ENCODE results near the gene GOLGA8H. TPM values are rescaled to one million over a fixed set of nuclear protein-coding genes. Genes with fewer than 3 reads are reported as not detected.
"Not testable (repeated sequence)": the region's sequence is repeated elsewhere in the genome, so short reads cannot be mapped to it uniquely, and the experiment has no call there.

GOLGA8H gene
- total and polyA plus RNA-seq, 4 donors, result 0.06 to 0.17 TPM; not detected in 2

- H3K9ac ChIP-seq (ENCODE audit: low read depth in 1 of 2, low read length in 2 of 2); H3K9me3 ChIP-seq (ENCODE audit: control insufficient read depth in 4 of 4, low read length in 3 of 4); DNase-seq (ENCODE audit: low spot score); H3K4me1 ChIP-seq (ENCODE audit: control insufficient read depth in 4 of 4, insufficient read depth in 4 of 4, low read length in 3 of 4); H3K27me3 ChIP-seq (ENCODE audit: control insufficient read depth in 4 of 4, insufficient read depth in 4 of 4, low read length in 3 of 4); H3K4me3 ChIP-seq (ENCODE audit: low read depth in 1 of 3, low read length in 3 of 3); H3K36me3 ChIP-seq (ENCODE audit: control insufficient read depth in 4 of 4, insufficient read depth in 3 of 4, low read depth in 1 of 4, low read length in 3 of 4); H3K27ac ChIP-seq (ENCODE audit: low read depth in 1 of 2, low read length in 2 of 2): not testable (repeated sequence)
- TF ChIP-seq RAD21 (IDR thresholded peaks at IDR 0.05), result peak in 1 of 2 donors; percentile 26
- WGBS, result 13% methylated on average over 2 of the region's 2 CpGs
Measured at GRCh38 chr15:30598953-30599352, 4.9 kb upstream of the GOLGA8H start.

DNA sequence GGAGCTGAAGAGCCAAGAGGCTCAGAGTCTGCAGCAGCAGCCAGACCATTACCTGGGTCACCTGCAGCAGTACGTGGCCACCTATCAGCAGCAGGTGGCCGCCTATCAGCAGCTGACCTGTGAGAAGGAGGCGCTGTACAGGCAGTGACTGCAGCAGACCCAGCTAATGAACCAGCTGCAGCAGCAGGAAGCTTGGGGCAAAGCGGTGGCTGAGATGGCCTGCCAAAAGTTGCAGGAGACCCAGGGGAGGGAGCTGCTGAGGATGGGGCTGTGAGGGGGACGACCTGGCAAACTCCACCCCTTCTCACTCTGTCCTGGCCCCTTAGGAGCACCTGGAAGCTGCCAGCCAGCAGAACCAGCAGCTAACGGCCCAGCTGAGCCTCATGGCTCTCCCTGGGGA lies 8.4 kb downstream of the GOLGA8H start:
- H3K9ac ChIP-seq (ENCODE audit: low read depth in 1 of 2, low read length in 2 of 2); DNase-seq (ENCODE audit: low spot score); H3K27ac ChIP-seq (ENCODE audit: low read depth in 1 of 2, low read length in 2 of 2); H3K4me3 ChIP-seq (ENCODE audit: low read depth in 1 of 3, low read length in 3 of 3); H3K27me3 ChIP-seq (ENCODE audit: control insufficient read depth in 4 of 4, insufficient read depth in 4 of 4, low read length in 3 of 4); H3K9me3 ChIP-seq (ENCODE audit: control insufficient read depth in 4 of 4, low read length in 3 of 4); H3K4me1 ChIP-seq (ENCODE audit: control insufficient read depth in 4 of 4, insufficient read depth in 4 of 4, low read length in 3 of 4); H3K36me3 ChIP-seq (ENCODE audit: control insufficient read depth in 4 of 4, insufficient read depth in 3 of 4, low read depth in 1 of 4, low read length in 3 of 4): not testable (repeated sequence)
- 40% methylated on average over 1 of the region's 6 CpGs for WGBS

DNA sequence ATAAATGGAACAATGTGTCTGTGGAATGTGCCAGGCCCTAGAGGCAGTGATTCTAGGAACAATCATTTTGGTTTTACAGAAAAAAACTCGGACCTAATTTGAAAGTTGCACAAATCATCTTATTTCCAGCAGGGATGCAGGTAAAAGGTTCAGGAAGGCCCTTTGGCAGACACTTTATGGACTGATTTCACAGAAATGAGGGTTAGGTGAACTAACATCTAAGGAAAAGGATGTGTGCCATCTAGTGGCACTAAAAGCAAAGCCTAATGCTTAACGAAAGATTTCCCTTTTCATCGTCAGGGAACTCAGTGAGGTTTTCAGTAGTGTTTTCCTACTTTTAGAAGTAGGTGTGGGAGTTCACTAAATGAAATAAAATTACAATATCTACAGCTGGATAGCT lies 17.5 kb downstream of the GOLGA8H start:
- not testable (repeated sequence) for H3K9me3 ChIP-seq (ENCODE audit: control insufficient read depth in 4 of 4, low read length in 3 of 4); DNase-seq (ENCODE audit: low spot score); H3K36me3 ChIP-seq (ENCODE audit: control insufficient read depth in 4 of 4, insufficient read depth in 3 of 4, low read depth in 1 of 4, low read length in 3 of 4); H3K9ac ChIP-seq (ENCODE audit: low read depth in 1 of 2, low read length in 2 of 2); H3K4me3 ChIP-seq (ENCODE audit: low read depth in 1 of 3, low read length in 3 of 3); H3K27me3 ChIP-seq (ENCODE audit: control insufficient read depth in 4 of 4, insufficient read depth in 4 of 4, low read length in 3 of 4); H3K27ac ChIP-seq (ENCODE audit: low read depth in 1 of 2, low read length in 2 of 2); H3K4me1 ChIP-seq (ENCODE audit: control insufficient read depth in 4 of 4, insufficient read depth in 4 of 4, low read length in 3 of 4)
- WGBS, result 13% methylated on average over 2 of the region's 3 CpGs
- TF ChIP-seq RAD21 (IDR thresholded peaks at IDR 0.05), result peak; percentile 18 to 21

DNA sequence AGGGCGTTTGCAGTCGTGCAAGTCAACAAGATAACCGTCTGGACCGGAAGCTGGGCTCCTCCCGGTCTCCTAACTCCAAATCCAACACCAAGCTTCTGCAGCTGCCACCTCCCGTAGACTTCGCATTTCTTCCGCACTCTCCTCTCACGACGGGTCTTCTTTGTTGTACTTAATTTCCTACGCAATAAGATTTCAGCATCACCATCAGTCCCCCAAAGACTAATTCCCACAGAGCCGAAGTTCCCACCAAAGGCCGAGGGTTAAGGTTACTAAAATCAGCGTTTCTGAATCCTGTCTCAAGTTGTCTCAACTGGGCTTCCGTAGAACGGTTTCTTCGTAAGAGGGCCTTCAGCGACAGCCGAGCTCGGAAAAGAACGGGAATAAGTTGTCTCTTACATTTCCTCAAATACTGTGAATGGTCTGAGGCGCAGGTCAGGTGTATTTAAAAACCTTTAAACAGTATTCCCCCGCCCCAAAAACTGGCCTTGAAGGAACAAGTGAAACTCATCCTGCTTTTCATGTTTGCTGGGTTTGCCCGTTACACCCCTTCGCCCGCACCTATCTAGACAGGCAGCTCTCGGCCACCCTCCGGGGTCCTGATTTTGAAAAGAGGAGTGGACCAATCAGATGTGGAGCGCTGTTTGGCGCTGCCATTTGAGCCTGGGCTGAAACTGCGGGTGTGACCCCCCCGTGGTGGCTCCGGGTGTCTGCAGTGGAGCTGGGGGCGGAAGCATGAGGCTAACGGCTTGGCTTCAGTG lies 21.8 kb downstream of the GOLGA8H start, which contains the start of gene ARHGAP11B:
TSS of gene ARHGAP11B (plus strand) at position 693 of the 758 bp plus-strand sequence.
- TF ChIP-seq REST (IDR thresholded peaks at IDR 0.05), result peak; percentile 57
- TF ChIP-seq TAF1 (conservative IDR thresholded peaks at IDR 0.05), result peak; percentile 41
- TF ChIP-seq GABPA (IDR thresholded peaks at IDR 0.05 in 1 of 2, conservative IDR thresholded peaks at IDR 0.05 in 1 of 2), result peak; percentile 17 to 76
- TF ChIP-seq HNF4A (conservative IDR thresholded peaks at IDR 0.05), result peak; percentile 26 to 48
- TF ChIP-seq JUND (IDR thresholded peaks at IDR 0.05), result peak in 1 of 2 donors; percentile 19
- TF ChIP-seq, protein P1, sequence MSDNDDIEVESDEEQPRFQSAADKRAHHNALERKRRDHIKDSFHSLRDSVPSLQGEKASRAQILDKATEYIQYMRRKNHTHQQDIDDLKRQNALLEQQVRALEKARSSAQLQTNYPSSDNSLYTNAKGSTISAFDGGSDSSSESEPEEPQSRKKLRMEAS (IDR thresholded peaks at IDR 0.05), result peak; percentile 25
- peak in 1 of 2 donors; percentile 15 for TF ChIP-seq EGR1 (IDR thresholded peaks at IDR 0.05; ENCODE audit: low read depth in 2 of 2)
- peak; percentile 95 for TF ChIP-seq ZBTB33 (IDR thresholded peaks at IDR 0.05)
- peak; percentile 79 for TF ChIP-seq SP1 (IDR thresholded peaks at IDR 0.05)
- peak; percentile 54 for TF ChIP-seq YY1 (IDR thresholded peaks at IDR 0.05)
- peak in 1 of 2 donors; percentile 34 for TF ChIP-seq RXRA (IDR thresholded peaks at IDR 0.05)
- TF ChIP-seq NR2F2 (IDR thresholded peaks at IDR 0.05), result peak; percentile 60
- H3K27ac ChIP-seq (ENCODE audit: low read depth in 1 of 2, low read length in 2 of 2), result peak within 1 kb of the TSS; percentile 66 to 92
- H3K4me1 ChIP-seq (ENCODE audit: control insufficient read depth in 4 of 4, insufficient read depth in 4 of 4, low read length in 3 of 4); H3K27me3 ChIP-seq (ENCODE audit: control insufficient read depth in 4 of 4, insufficient read depth in 4 of 4, low read length in 3 of 4); H3K9me3 ChIP-seq (ENCODE audit: control insufficient read depth in 4 of 4, low read length in 3 of 4); H3K36me3 ChIP-seq (ENCODE audit: control insufficient read depth in 4 of 4, insufficient read depth in 3 of 4, low read depth in 1 of 4, low read length in 3 of 4): not testable (repeated sequence)
- under 1% methylated on average over 35 of the region's 35 CpGs for WGBS
- peak within 1 kb of the TSS; percentile 58 to 91 (median 70) for H3K4me3 ChIP-seq (ENCODE audit: low read depth in 1 of 3, low read length in 3 of 3)
- DNase-seq (ENCODE audit: low spot score), result peak; percentile 92
- H3K9ac ChIP-seq (ENCODE audit: low read depth in 1 of 2, low read length in 2 of 2), result peak within 1 kb of the TSS; percentile 3 to 91

DNA sequence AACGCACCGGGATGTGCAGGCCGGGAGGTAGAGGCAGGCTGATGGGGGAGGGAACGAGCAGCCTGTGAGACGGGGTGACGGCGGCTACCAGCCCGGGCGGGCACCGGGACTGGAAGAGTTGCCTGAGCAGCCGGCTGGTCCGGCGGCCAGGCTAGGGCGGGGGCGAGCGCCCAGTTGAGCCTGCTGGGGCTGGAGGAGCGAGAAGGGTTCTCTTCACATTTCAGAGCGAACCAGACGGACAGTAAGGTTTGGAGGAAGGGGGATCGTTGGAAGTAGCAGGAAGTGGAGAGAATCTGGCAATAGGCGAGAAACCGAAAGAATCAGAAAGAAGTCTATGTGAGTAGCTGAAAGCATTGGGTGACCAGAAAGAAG lies 22.4 kb downstream of the GOLGA8H start:
- H3K36me3 ChIP-seq (ENCODE audit: control insufficient read depth in 4 of 4, insufficient read depth in 3 of 4, low read depth in 1 of 4, low read length in 3 of 4); H3K9me3 ChIP-seq (ENCODE audit: control insufficient read depth in 4 of 4, low read length in 3 of 4); H3K27me3 ChIP-seq (ENCODE audit: control insufficient read depth in 4 of 4, insufficient read depth in 4 of 4, low read length in 3 of 4); H3K4me1 ChIP-seq (ENCODE audit: control insufficient read depth in 4 of 4, insufficient read depth in 4 of 4, low read length in 3 of 4): not testable (repeated sequence)
- DNase-seq (ENCODE audit: low spot score), result peak; percentile 34
- Histone ChIP-seq H3K9ac (ENCODE audit: low read depth in 1 of 2, low read length in 2 of 2) (peak overlapping the region in 1 of 2 donors; percentile 47), H3K27ac (ENCODE audit: low read depth in 1 of 2, low read length in 2 of 2) (peak overlapping the region; percentile 66 to 92), H3K4me3 (ENCODE audit: low read depth in 1 of 3, low read length in 3 of 3) (peak overlapping the region; percentile 58 to 91 (median 69))
- 2% methylated on average over 12 of the region's 22 CpGs for WGBS
